ENCODE measurements around the gene USP40. TPM values are rescaled to one million over a fixed set of nuclear protein-coding genes. Genes with fewer than 3 reads are reported as not detected.

The USP40 gene
- total RNA-seq, 1 donor from 2014 or later, result 41.5 TPM

DNA sequence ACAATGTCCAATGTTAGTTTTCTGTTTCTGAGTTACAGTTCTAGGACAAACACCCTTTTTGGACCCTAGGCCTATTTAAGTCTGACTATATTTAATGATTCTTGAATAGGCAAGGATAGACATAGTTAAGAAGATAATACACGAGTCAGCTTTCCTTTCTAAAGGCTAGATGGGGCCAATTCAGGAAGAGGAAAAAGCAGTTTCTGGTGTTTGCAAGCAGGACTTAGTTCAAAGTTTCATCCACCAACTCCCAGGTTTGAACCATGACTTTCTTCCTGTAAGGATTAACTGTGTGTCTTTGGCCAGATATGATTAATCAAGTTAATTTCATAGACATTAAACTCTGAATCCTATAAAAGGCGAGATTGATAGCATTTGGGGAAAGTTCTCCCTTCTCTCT, 66.7 kb downstream of the USP40 start:
- TF ChIP-seq, protein P1, sequence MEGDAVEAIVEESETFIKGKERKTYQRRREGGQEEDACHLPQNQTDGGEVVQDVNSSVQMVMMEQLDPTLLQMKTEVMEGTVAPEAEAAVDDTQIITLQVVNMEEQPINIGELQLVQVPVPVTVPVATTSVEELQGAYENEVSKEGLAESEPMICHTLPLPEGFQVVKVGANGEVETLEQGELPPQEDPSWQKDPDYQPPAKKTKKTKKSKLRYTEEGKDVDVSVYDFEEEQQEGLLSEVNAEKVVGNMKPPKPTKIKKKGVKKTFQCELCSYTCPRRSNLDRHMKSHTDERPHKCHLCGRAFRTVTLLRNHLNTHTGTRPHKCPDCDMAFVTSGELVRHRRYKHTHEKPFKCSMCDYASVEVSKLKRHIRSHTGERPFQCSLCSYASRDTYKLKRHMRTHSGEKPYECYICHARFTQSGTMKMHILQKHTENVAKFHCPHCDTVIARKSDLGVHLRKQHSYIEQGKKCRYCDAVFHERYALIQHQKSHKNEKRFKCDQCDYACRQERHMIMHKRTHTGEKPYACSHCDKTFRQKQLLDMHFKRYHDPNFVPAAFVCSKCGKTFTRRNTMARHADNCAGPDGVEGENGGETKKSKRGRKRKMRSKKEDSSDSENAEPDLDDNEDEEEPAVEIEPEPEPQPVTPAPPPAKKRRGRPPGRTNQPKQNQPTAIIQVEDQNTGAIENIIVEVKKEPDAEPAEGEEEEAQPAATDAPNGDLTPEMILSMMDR (conservative IDR thresholded peaks at IDR 0.05), result no peak
- peaks cover 22% of the 10 kb centered on the region for H3K9me3 Mint-ChIP-seq
- no peak overlapping the region for H3K4me3 Mint-ChIP-seq
- no peak overlapping the region for H3K27ac Mint-ChIP-seq
- no peak for DNase-seq (ENCODE audit: extremely low spot score, unreplicated experiment)
- H3K36me3 Mint-ChIP-seq, result peaks cover 56% of the 10 kb centered on the region
- no peaks in the 10 kb centered on the region for H3K4me1 Mint-ChIP-seq (ENCODE audit: unreplicated experiment)
- no peaks in the 10 kb centered on the region for H3K27me3 Mint-ChIP-seq

- TF ChIP-seq, protein P1 (conservative IDR thresholded peaks at IDR 0.05), result no peak
- H3K36me3 Mint-ChIP-seq, result peaks cover 38% of the 10 kb centered on the region
- H3K4me1 Mint-ChIP-seq (ENCODE audit: unreplicated experiment), result no peaks in the 10 kb centered on the region
- H3K27me3 Mint-ChIP-seq, result no peaks in the 10 kb centered on the region
- H3K9me3 Mint-ChIP-seq, result peaks cover 12% of the 10 kb centered on the region
- H3K27ac Mint-ChIP-seq, result no peak overlapping the region
- no peak overlapping the region for H3K4me3 Mint-ChIP-seq
- DNase-seq (ENCODE audit: extremely low spot score, unreplicated experiment), result no peak
These were observed 68.5 kb downstream of the USP40 start for GRCh38 chr2:233498126-233498525.

DNA sequence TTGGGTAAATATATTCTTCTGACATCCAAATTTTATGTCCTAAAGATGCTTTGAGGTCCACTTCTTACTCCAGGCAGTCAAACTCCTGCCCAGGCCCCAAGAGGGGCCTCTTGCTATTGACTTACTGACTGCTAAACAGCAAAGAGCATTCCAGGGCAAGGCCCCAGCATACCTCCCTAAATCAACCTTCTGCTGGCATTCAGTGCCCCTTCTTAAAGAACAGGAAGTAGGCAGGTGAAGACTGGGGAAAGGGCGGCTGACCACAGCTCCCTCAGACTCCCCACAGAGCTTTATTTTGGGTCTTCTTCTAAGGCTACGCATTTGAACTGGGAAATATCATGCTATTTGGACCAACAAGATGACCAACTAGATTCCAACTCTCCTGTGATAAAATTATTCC, 68.9 kb downstream of the USP40 start:
- TF ChIP-seq, protein P1 (conservative IDR thresholded peaks at IDR 0.05), result no peak
- DNase-seq (ENCODE audit: extremely low spot score, unreplicated experiment), result no peak
- Mint-ChIP-seq H3K4me1 (ENCODE audit: unreplicated experiment) (no peaks in the 10 kb centered on the region), H3K36me3 (peaks cover 37% of the 10 kb centered on the region), H3K27ac (no peak overlapping the region), H3K27me3 (no peaks in the 10 kb centered on the region), H3K4me3 (no peak overlapping the region), H3K9me3 (peaks cover 9% of the 10 kb centered on the region)

DNA sequence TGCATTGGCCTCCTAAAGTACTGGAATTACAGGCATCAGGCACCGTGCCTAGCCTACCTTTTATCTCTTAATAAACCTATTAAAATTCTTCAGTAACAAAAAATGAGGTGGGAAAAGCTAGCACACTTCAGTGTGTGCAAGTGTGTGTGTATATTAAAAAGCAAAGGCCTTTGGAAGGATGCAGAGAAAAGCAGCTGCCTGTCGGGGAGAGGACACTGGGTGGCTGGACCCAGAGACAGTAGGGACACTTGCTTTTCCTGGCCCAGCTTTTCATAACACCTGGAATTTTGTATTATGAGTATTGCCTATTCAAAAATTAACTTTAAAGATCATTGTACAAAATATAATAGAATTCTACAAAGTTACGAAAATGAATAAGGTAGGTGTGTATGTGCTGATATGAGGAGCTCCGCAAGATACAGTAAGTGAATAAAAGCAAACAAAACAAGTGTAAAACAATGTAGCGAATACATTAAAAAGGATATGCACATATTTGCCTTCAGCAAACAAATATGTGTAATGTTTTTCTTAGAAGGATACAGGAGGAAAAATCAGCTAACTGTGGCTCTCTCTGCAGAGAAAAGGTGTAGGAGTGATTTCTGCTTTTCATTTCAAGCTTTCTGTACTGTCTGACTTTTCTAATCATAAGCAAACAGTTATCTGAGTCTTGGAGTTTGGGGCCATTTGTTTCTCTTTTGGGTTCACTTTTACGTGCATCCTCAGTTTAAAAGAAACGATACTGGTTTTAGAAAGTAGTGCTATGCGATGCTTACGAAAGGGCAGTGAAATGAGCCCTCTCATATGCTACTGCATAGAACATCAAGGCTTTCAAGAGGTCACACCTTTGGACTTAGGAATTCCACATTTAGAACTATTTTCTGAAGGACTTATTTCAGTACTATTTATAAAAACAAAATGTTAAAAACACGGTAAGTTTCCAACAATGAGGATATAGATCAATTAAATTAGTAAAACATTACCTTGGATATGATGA, 70.8 kb downstream of the USP40 start:
- Mint-ChIP-seq H3K4me1 (ENCODE audit: unreplicated experiment) (no peaks in the 10 kb centered on the region), H3K9me3 (no peaks in the 10 kb centered on the region), H3K27ac (no peak overlapping the region), H3K36me3 (peaks cover 24% of the 10 kb centered on the region), H3K4me3 (no peak overlapping the region), H3K27me3 (no peaks in the 10 kb centered on the region)
- TF ChIP-seq, protein P1 (conservative IDR thresholded peaks at IDR 0.05), result no peak
- DNase-seq (ENCODE audit: extremely low spot score, unreplicated experiment), result no peak

DNA sequence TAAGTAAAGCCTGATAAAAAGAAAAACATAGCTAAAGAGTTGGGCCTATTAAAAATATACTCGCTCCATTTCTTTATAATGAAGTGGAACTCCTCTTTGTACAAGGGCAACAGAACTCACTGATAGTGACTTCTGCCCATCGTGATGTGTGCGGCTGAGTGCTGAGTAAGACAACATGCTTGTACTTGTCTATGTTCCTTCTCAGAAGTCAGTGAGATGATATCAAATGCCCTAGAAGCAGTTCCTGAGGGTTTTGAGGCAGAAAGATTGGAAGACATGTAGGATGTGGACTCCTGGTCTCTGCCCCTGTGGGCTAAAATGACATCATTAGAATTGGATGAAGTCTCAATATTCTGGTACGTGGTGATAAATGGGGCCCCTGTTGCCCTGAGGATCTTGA, 73.8 kb downstream of the USP40 start:
- H3K27me3 Mint-ChIP-seq, result no peaks in the 10 kb centered on the region
- H3K4me3 Mint-ChIP-seq, result no peak overlapping the region
- peaks cover 18% of the 10 kb centered on the region for H3K36me3 Mint-ChIP-seq
- no peak for DNase-seq (ENCODE audit: extremely low spot score, unreplicated experiment)
- H3K9me3 Mint-ChIP-seq, result no peaks in the 10 kb centered on the region
- no peaks in the 10 kb centered on the region for H3K4me1 Mint-ChIP-seq (ENCODE audit: unreplicated experiment)
- TF ChIP-seq, protein P1 (conservative IDR thresholded peaks at IDR 0.05), result no peak
- peak overlapping the region; percentile 71 for H3K27ac Mint-ChIP-seq
